Keratinocyte (primary cell): ENCODE measurements around the gene TWNK. TPM values are rescaled to one million over a fixed set of nuclear protein-coding genes. Genes with fewer than 3 reads are reported as not detected.

Experiments
- DNase-seq: peaks from one replicate; pipeline ENCODE4 v3.0.0-alpha.2; 2011; ENCODE audit warnings: low read depth, missing footprints, low spot score
- FAIRE-seq: peaks from 2 replicates; lab custom pipeline; 2011; peaks lifted over from hg19 to GRCh38; lab: Jason Lieb, UNC
- H2AFZ ChIP-seq: 2 replicates; pipeline ENCODE4 v1.6.0; 2012; ENCODE audit warnings: low read length, control low read depth, inconsistent platforms; ENCODE audit not compliant: control insufficient read depth
- H3K27ac ChIP-seq: 2 replicates; pipeline ENCODE4 v1.5.1; 2011; ENCODE audit warnings: low read length; ENCODE audit not compliant: control insufficient read depth, insufficient read depth
- H3K27me3 ChIP-seq: 3 replicates; pipeline ENCODE4 v1.6.0; 2011; ENCODE audit warnings: low read length; ENCODE audit not compliant: control insufficient read depth, insufficient read depth; ENCODE audit errors: extremely low read depth
- H3K36me3 ChIP-seq, 2 experiments: 2 replicates in 1 of 2; 3 replicates in 1 of 2; pipeline ENCODE4 v1.5.1; 2011; ENCODE audit warnings: low read length in 2 of 2, mild to moderate bottlenecking in 1 of 2; ENCODE audit not compliant: control insufficient read depth in 2 of 2, insufficient read depth in 2 of 2; ENCODE audit errors: extremely low read depth in 1 of 2
- H3K4me1 ChIP-seq: 3 replicates; pipeline ENCODE4 v1.5.1; 2011; ENCODE audit warnings: low read length; ENCODE audit not compliant: control insufficient read depth, insufficient read depth; ENCODE audit errors: extremely low read depth
- H3K4me2 ChIP-seq: 3 replicates; pipeline ENCODE4 v1.6.0; 2011; ENCODE audit warnings: low read depth, low read length; ENCODE audit not compliant: control insufficient read depth, insufficient read depth; ENCODE audit errors: extremely low read depth
- H3K4me3 ChIP-seq, 3 experiments: fragments of 200-600 bp in 1 of 3; sonication (generic) in 1 of 3; 2 replicates in 2 of 3; 3 replicates in 1 of 3; pipeline ENCODE4 v1.5.1; 2011 to 2016; ENCODE audit warnings: low read length in 3 of 3, mild to moderate bottlenecking in 3 of 3, control low read depth in 2 of 3, inconsistent platforms in 1 of 3, low read depth in 1 of 3, mixed read lengths in 1 of 3, mixed run types in 1 of 3, moderate library complexity in 1 of 3; ENCODE audit not compliant: control insufficient read depth in 2 of 3, insufficient read depth in 2 of 3; ENCODE audit errors: extremely low read depth in 1 of 3
- H3K79me2 ChIP-seq: 2 replicates; pipeline ENCODE4 v1.6.0; 2012; ENCODE audit warnings: low read length; ENCODE audit not compliant: control insufficient read depth, insufficient read depth
- H3K9ac ChIP-seq: 3 replicates; pipeline ENCODE4 v1.6.0; 2011; ENCODE audit warnings: low read length; ENCODE audit not compliant: control insufficient read depth, insufficient read depth; ENCODE audit errors: extremely low read depth
- H3K9me1 ChIP-seq: 3 replicates; pipeline ENCODE4 v1.6.0; 2011; ENCODE audit warnings: low read length; ENCODE audit not compliant: control insufficient read depth, insufficient read depth; ENCODE audit errors: extremely low read depth
- H3K9me3 ChIP-seq: 2 replicates; pipeline ENCODE4 v1.5.1; 2012; ENCODE audit warnings: low read depth, low read length; ENCODE audit not compliant: control insufficient read depth
- H4K20me1 ChIP-seq: 3 replicates; pipeline ENCODE4 v1.6.0; 2011; ENCODE audit warnings: low read length; ENCODE audit not compliant: control insufficient read depth, insufficient read depth; ENCODE audit errors: extremely low read depth
- EZH2 ChIP-seq: IDR thresholded peaks from one replicate; pipeline ENCODE4 v1.6.1; 2012; ENCODE audit warnings: inconsistent platforms, mild to moderate bottlenecking, low read length, moderate library complexity
- dilution Hi-C: fragments of 300-500 bp; cut with MboI; formaldehyde crosslinking; loops from one replicate; pipeline ENCODE4 v1.7.0; 2020; ENCODE audit warnings: low sequenced_read_pairs; ENCODE audit not compliant: extremely low pct_ligation_motif_present
- polyA plus RNA-seq, 5 experiments: library from polyadenylated mRNA; depleted of rRNA in 3 of 5; stranded (reverse) in 3 of 5; stranded (forward) in 1 of 5; unstranded in 1 of 5; fragments of >200 nt; gene quantifications; 1 replicate in 1 of 5; 2 replicates in 3 of 5; 3 replicates in 1 of 5; pipeline versions ENCODE4 v1.2.1 to v1.2.3, GENCODE V29; 2011 to 2012; ENCODE audit warnings: missing spikeins in 2 of 5, low read depth in 1 of 5, low replicate concordance in 1 of 5
- TF ChIP-seq, protein P1 (sequence below), 3 experiments: IDR thresholded peaks in 1 of 3; conservative IDR thresholded peaks in 1 of 3; optimal IDR thresholded peaks in 1 of 3; 2 replicates in 2 of 3; 3 replicates in 1 of 3; pipeline versions ENCODE3 to v1.5.1; 2011; ENCODE audit warnings: low read length in 3 of 3, mild to moderate bottlenecking in 3 of 3, moderate library complexity in 2 of 3, control low read depth in 1 of 3, inconsistent platforms in 1 of 3; ENCODE audit not compliant: insufficient read depth in 2 of 3; ENCODE audit errors: extremely low read depth in 1 of 3

TWNK gene
- polyA plus RNA-seq, 1 donor (not counting 4 experiments of a cell fraction or from before 2014, with no cell fraction given) = 12.9 TPM

DNA sequence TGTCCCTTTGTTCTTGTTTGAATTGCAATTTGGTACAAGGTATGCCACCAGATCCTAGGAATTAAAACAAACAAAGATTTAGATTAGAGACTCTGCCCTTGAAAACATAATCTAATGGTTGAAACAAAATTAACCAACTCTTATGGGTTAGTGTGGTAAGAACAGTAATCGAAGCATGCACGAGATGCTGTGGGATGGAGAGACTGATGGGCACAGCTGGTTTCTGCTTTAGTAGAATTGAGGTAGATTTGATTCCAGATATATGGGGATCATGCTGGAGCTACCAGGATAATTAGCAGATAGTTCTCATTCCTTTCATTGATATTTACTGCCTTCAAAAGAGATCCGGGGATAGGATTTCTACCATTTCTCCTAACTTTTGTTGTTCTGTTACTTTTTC is 38.4 kb upstream of the TWNK start:
- Histone ChIP-seq H3K4me1 (no peaks in the 10 kb centered on the region), H3K27ac (no peak overlapping the region), H3K36me3 (peaks cover 3 to 14% of the 10 kb centered on the region in 2 experiments), H3K9ac (no peak overlapping the region), H3K27me3 (no peaks in the 10 kb centered on the region), H3K9me3 (no peaks in the 10 kb centered on the region), H3K4me2 (no peak overlapping the region), H4K20me1 (no peaks in the 10 kb centered on the region), H3K4me3 (no peak overlapping the region), H3K79me2 (no peaks in the 10 kb centered on the region), H2AFZ (no peak overlapping the region), H3K9me1 (no peaks in the 10 kb centered on the region)
- dilution Hi-C loops = no loop called here
- FAIRE-seq (no peak), DNase-seq (no peak)
- TF ChIP-seq, protein P1, sequence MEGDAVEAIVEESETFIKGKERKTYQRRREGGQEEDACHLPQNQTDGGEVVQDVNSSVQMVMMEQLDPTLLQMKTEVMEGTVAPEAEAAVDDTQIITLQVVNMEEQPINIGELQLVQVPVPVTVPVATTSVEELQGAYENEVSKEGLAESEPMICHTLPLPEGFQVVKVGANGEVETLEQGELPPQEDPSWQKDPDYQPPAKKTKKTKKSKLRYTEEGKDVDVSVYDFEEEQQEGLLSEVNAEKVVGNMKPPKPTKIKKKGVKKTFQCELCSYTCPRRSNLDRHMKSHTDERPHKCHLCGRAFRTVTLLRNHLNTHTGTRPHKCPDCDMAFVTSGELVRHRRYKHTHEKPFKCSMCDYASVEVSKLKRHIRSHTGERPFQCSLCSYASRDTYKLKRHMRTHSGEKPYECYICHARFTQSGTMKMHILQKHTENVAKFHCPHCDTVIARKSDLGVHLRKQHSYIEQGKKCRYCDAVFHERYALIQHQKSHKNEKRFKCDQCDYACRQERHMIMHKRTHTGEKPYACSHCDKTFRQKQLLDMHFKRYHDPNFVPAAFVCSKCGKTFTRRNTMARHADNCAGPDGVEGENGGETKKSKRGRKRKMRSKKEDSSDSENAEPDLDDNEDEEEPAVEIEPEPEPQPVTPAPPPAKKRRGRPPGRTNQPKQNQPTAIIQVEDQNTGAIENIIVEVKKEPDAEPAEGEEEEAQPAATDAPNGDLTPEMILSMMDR (optimal IDR thresholded peaks at IDR 0.05 in 1 of 3, IDR thresholded peaks at IDR 0.05 in 1 of 3, conservative IDR thresholded peaks at IDR 0.05 in 1 of 3; ENCODE audit: extremely low read depth in 1 of 3, insufficient read depth in 2 of 3, low read length in 3 of 3) = no peak
- TF ChIP-seq EZH2 = no peak

GRCh38 chr10:100960251-100960650 is 27.1 kb upstream of the TWNK start:
- no peaks in the 10 kb centered on the region for H3K9me3 ChIP-seq
- H3K36me3 ChIP-seq = peaks cover 5 to 14% of the 10 kb centered on the region in 2 experiments
- TF ChIP-seq EZH2 = no peak
- TF ChIP-seq, protein P1 (optimal IDR thresholded peaks at IDR 0.05 in 1 of 3, IDR thresholded peaks at IDR 0.05 in 1 of 3, conservative IDR thresholded peaks at IDR 0.05 in 1 of 3; ENCODE audit: extremely low read depth in 1 of 3, insufficient read depth in 2 of 3, low read length in 3 of 3) = no peak
- FAIRE-seq (no peak), DNase-seq (no peak)
- no peak overlapping the region for H3K4me2 ChIP-seq
- no peak overlapping the region for H3K4me3 ChIP-seq
- H3K27me3 ChIP-seq = no peaks in the 10 kb centered on the region
- H4K20me1 ChIP-seq = no peaks in the 10 kb centered on the region
- no peak overlapping the region for H2AFZ ChIP-seq
- no peaks in the 10 kb centered on the region for H3K9me1 ChIP-seq
- no peak overlapping the region for H3K9ac ChIP-seq
- no peak overlapping the region for H3K27ac ChIP-seq
- dilution Hi-C loops = no loop called here
- H3K4me1 ChIP-seq = no peaks in the 10 kb centered on the region
- no peaks in the 10 kb centered on the region for H3K79me2 ChIP-seq
